ENCODE data around the gene ETS1.

- no peak for TF ChIP-seq CTCF (IDR thresholded peaks at IDR 0.05)
- TF ChIP-seq POLR2A (IDR thresholded peaks at IDR 0.05) = no peak
Observed at GRCh38 chr11:128463979-128464378, 123.4 kb downstream of the ETS1 start.

Measured in Peyer's patch (tissue), 4 donors.